Measurements from ENCODE around the gene C1orf159. TPM values are rescaled to one million over a fixed set of nuclear protein-coding genes. Genes with fewer than 3 reads are reported as not detected.

Gene C1orf159
- total and polyA plus RNA-seq, 10 of the 15 experiments (the other 5 are each of a cell fraction or from before 2014, with no cell fraction given) = 0.11 to 23.4 (median 8.0) TPM

DNA sequence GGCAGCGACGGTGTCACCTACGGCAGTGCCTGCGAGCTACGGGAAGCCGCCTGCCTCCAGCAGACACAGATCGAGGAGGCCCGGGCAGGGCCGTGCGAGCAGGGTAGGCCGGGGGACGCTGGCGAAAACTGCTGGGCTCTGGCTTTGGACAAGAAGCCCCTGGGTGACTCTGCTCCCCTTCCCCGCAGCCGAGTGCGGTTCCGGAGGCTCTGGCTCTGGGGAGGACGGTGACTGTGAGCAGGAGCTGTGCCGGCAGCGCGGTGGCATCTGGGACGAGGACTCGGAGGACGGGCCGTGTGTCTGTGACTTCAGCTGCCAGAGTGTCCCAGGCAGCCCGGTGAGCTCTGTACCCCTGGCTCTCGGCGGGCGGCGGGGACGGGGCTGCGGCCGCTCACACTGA, 72.0 kb downstream of the C1orf159 start (continued):
- TF ChIP-seq, protein P1, sequence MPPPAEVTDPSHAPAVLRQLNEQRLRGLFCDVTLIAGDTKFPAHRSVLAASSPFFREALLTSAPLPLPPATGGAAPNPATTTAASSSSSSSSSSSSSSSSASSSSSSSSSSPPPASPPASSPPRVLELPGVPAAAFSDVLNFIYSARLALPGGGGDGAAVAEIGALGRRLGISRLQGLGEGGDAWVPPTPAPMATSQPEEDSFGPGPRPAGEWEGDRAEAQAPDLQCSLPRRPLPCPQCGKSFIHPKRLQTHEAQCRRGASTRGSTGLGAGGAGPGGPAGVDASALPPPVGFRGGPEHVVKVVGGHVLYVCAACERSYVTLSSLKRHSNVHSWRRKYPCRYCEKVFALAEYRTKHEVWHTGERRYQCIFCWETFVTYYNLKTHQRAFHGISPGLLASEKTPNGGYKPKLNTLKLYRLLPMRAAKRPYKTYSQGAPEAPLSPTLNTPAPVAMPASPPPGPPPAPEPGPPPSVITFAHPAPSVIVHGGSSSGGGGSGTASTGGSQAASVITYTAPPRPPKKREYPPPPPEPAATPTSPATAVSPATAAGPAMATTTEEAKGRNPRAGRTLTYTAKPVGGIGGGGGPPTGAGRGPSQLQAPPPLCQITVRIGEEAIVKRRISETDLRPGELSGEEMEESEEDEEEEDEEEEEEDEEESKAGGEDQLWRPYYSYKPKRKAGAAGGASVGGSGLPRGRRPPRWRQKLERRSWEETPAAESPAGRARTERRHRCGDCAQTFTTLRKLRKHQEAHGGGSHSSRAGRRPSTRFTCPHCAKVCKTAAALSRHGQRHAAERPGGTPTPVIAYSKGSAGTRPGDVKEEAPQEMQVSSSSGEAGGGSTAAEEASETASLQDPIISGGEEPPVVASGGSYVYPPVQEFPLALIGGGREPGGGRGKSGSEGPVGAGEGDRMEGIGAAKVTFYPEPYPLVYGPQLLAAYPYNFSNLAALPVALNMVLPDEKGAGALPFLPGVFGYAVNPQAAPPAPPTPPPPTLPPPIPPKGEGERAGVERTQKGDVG (CRISPR knock-in tag; IDR thresholded peaks at IDR 0.05) = no peak

DNA sequence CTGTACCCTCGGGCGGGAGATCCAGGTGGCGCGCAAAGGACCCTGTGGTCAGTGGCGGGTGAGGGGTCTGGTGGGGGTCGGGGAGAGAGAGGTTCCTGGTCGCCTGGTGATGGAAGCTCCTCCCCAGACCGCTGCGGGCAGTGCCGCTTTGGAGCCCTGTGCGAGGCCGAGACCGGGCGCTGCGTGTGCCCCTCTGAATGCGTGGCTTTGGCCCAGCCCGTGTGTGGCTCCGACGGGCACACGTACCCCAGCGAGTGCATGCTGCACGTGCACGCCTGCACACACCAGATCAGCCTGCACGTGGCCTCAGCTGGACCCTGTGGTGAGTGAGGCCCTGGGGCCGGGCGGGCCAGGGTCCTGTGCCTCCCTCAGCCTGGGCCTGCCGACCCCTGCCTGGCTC, 72.5 kb downstream of the C1orf159 start:
- no peak for TF ChIP-seq STAT3 (IDR thresholded peaks at IDR 0.05; ENCODE audit: low read depth, low read length)
- TF ChIP-seq CHD2 (IDR thresholded peaks at IDR 0.05; ENCODE audit: borderline replicate concordance, low read depth, low read length) = no peak
- TF ChIP-seq NFXL1 (IDR thresholded peaks at IDR 0.05; ENCODE audit: borderline replicate concordance) = no peak
- no peak for TF ChIP-seq SMAD5 (IDR thresholded peaks at IDR 0.05; ENCODE audit: low read depth)
- TF ChIP-seq, protein P2, sequence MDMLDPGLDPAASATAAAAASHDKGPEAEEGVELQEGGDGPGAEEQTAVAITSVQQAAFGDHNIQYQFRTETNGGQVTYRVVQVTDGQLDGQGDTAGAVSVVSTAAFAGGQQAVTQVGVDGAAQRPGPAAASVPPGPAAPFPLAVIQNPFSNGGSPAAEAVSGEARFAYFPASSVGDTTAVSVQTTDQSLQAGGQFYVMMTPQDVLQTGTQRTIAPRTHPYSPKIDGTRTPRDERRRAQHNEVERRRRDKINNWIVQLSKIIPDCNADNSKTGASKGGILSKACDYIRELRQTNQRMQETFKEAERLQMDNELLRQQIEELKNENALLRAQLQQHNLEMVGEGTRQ (IDR thresholded peaks at IDR 0.05; ENCODE audit: borderline replicate concordance, low read depth, low read length) = no peak
- TF ChIP-seq NFYB (IDR thresholded peaks at IDR 0.05; ENCODE audit: insufficient read depth, low read depth, low read length) = no peak
- TF ChIP-seq MAX (IDR thresholded peaks at IDR 0.05; ENCODE audit: low read depth, low read length) = no peak
- no peak for TF ChIP-seq NBN (IDR thresholded peaks at IDR 0.05)
- no peak for TF ChIP-seq BRCA1 (IDR thresholded peaks at IDR 0.05; ENCODE audit: low read depth, low read length)
- TF ChIP-seq STAT1 (conservative IDR thresholded peaks at IDR 0.05) = no peak

More for the DNA sequence above, 72.5 kb downstream of the C1orf159 start:
- in situ Hi-C loops (cut with MboI) = no loop called here
- ATAC-seq = no peak
- H3K36me3 ChIP-seq (ENCODE audit: control insufficient read depth in 2 of 2, insufficient read depth in 2 of 2, low read length in 1 of 2) = peaks cover 0 to 20% of the 10 kb centered on the region in 2 experiments; a peak in 3 of 4 replicates
- no peak overlapping the region for H3K4me3 ChIP-seq
- intact Hi-C loops (cut with micrococcal nuclease; ENCODE audit: unreplicated experiment) = no loop called here
- no peak overlapping the region for H3K9ac ChIP-seq (ENCODE audit: control insufficient read depth, insufficient read depth, low read length)
- ChIA-PET CTCF (no interaction called here), SMC1A (ENCODE audit: uncharacterized antibody, unreplicated experiment) (no interaction called here), POLR2A (no interaction called here), RAD21 (ENCODE audit: unreplicated experiment) (no interaction called here)
- peaks cover 19% of the 10 kb centered on the region for H3K4me1 ChIP-seq (ENCODE audit: control insufficient read depth, insufficient read depth, low read length)
- no peaks in the 10 kb centered on the region for H4K20me1 ChIP-seq (ENCODE audit: control insufficient read depth, insufficient read depth)
- no peaks in the 10 kb centered on the region for H3K27me3 ChIP-seq (replicated peaks in 1 of 2; ENCODE audit: control insufficient read depth in 2 of 2, insufficient read depth in 2 of 2, low read length in 1 of 2)
- H3K79me2 ChIP-seq (ENCODE audit: control insufficient read depth, insufficient read depth, low read length) = no peaks in the 10 kb centered on the region
- no peak overlapping the region for H2AFZ ChIP-seq (ENCODE audit: control insufficient read depth, low read depth, low read length)
- H3K27ac ChIP-seq (ENCODE audit: control insufficient read depth, insufficient read depth) = no peak overlapping the region
- 93% methylated on average over 17 of the region's 27 CpGs for WGBS (ENCODE audit: insufficient coverage, insufficient replicate concordance, low lambda C conversion rate, missing lambda C conversion rate)
- FAIRE-seq = no peak
- no peak for DNase-seq (ENCODE audit: low read depth, low spot score)
- H3K9me3 ChIP-seq (replicated peaks; ENCODE audit: control insufficient read depth, insufficient read depth, low read length) = no peaks in the 10 kb centered on the region
- H3K4me2 ChIP-seq (ENCODE audit: control insufficient read depth, insufficient read depth) = no peak overlapping the region
- no TSS peak for BruUV-seq (replicated peaks)

Data from GM12878 (cell line).